Type B pancreatic cell (in vitro differentiated cells): ENCODE results near the gene PRDM7. TPM values are rescaled to one million over a fixed set of nuclear protein-coding genes. Genes with fewer than 3 reads are reported as not detected.

Experiments
- total RNA-seq: library from RNA; stranded (reverse); gene quantifications from 2 replicates; pipeline ENCODE4 v1.2.1, GENCODE V29; 2021; ENCODE audit warnings: low replicate concordance

Gene PRDM7
- total RNA-seq, 1 donor from 2014 or later = not detected

Other genes with a start within 250 kb of the PRDM7 start
- gene SPIRE2, start 248.9 kb downstream of the PRDM7 start, total RNA-seq = 17.1 and 18.6 TPM in 2 replicates
- gene TCF25, start 203.7 kb downstream of the PRDM7 start, total RNA-seq = 170 and 184 TPM in 2 replicates
- 3.6 and 3.8 TPM in 2 replicates for gene MC1R, start 158.5 kb downstream of the PRDM7 start, total RNA-seq
- 62.0 and 91.4 TPM in 2 replicates for gene TUBB3, start 154.0 kb downstream of the PRDM7 start, total RNA-seq
- 61.0 and 63.5 TPM in 2 replicates for gene DEF8, start 128.6 kb downstream of the PRDM7 start, total RNA-seq
- 11.6 and 21.2 TPM in 2 replicates for gene DBNDD1, start 57.9 kb downstream of the PRDM7 start, total RNA-seq